Endodermal cell (in vitro differentiated cells): Measurements from ENCODE around the gene TMBIM6. TPM values are rescaled to one million over a fixed set of nuclear protein-coding genes. Genes with fewer than 3 reads are reported as not detected.

Experiments used
- DNase-seq: peaks from one replicate; pipeline ENCODE4 v3.0.0-alpha.2; 2017
- H3K27ac ChIP-seq: 2 replicates; pipeline ENCODE4 v1.5.1; 2013; ENCODE audit warnings: mild to moderate bottlenecking, low read depth, low read length, moderate library complexity
- H3K27me3 ChIP-seq: 2 replicates; pipeline ENCODE4 v1.6.1; 2013; ENCODE audit warnings: mild to moderate bottlenecking, low read length, moderate library complexity; ENCODE audit not compliant: insufficient read depth, control insufficient read depth, poor library complexity, severe bottlenecking
- H3K36me3 ChIP-seq: 2 replicates; pipeline ENCODE4 v1.7.0; 2013; ENCODE audit warnings: mild to moderate bottlenecking, low read length, moderate library complexity; ENCODE audit not compliant: control insufficient read depth, insufficient read depth
- H3K4me1 ChIP-seq: one replicate; pipeline ENCODE4 v1.7.0; 2013; ENCODE audit warnings: low read length; ENCODE audit not compliant: control insufficient read depth, insufficient read depth
- H3K4me3 ChIP-seq: 2 replicates; pipeline ENCODE4 v1.5.1; 2013; ENCODE audit warnings: mild to moderate bottlenecking, low read length, moderate library complexity
- H3K9ac ChIP-seq: 2 replicates; pipeline ENCODE4 v1.6.1; 2013; ENCODE audit warnings: mild to moderate bottlenecking, low read length, moderate library complexity; ENCODE audit not compliant: poor library complexity, severe bottlenecking; ENCODE audit errors: extremely low read depth
- H3K9me3 ChIP-seq: 2 replicates; pipeline ENCODE4 v1.6.1; 2013; ENCODE audit warnings: mild to moderate bottlenecking, low read length, moderate library complexity; ENCODE audit not compliant: control insufficient read depth
- H3K27ac Mint-ChIP-seq: 2 replicates; pipeline ENCODE4 v1.8.0; 2020; ENCODE audit warnings: mixed read lengths
- H3K27me3 Mint-ChIP-seq: 2 replicates; pipeline ENCODE4 v1.8.0; 2021; ENCODE audit warnings: mild to moderate bottlenecking, mixed read lengths; ENCODE audit not compliant: insufficient read depth
- H3K36me3 Mint-ChIP-seq: 2 replicates; pipeline ENCODE4 v1.8.0; 2020; ENCODE audit warnings: low read depth, mixed read lengths
- H3K4me1 Mint-ChIP-seq: 2 replicates; pipeline ENCODE4 v1.8.0; 2020; ENCODE audit warnings: mixed read lengths
- H3K4me3 Mint-ChIP-seq: 2 replicates; pipeline ENCODE4 v1.8.0; 2020; ENCODE audit warnings: mild to moderate bottlenecking, moderate library complexity, mixed read lengths
- H3K9me3 Mint-ChIP-seq: 2 replicates; pipeline ENCODE4 v1.8.0; 2020; ENCODE audit warnings: mild to moderate bottlenecking, mixed read lengths
- WGBS, 2 experiments: methylation state at CpG; one replicate each; pipeline versions ENCODE4 v1.1.5 to v1.1.7; 2013; ENCODE audit warnings: missing lambda C conversion rate in 2 of 2, mixed read lengths in 1 of 2; ENCODE audit not compliant: insufficient coverage in 1 of 2, insufficient read length in 1 of 2; 5-methylcytosine and 5-hydroxymethylcytosine counted together
- total RNA-seq, 2 donors: library from RNA; stranded (reverse); fragmentation: NEBNext Ultra II Directional in 1 of 2; extraction: Animal tissue kit (Norgen Biotek cat#: 25700) in 1 of 2; gene quantifications; 2 replicates in 1 of 2; 3 replicates in 1 of 2; pipeline ENCODE4 v1.2.1, GENCODE V29; 2021
- TF ChIP-seq, protein P1 (sequence below): fragments of 200-600 bp; sonication (generic); conservative IDR thresholded peaks from 2 replicates; pipeline ENCODE4 v1.5.0; 2021; ENCODE audit warnings: antibody characterized with exemption, mild to moderate bottlenecking

The TMBIM6 gene
- total RNA-seq, 2 donors from 2014 or later: 426 to 455 TPM

DNA sequence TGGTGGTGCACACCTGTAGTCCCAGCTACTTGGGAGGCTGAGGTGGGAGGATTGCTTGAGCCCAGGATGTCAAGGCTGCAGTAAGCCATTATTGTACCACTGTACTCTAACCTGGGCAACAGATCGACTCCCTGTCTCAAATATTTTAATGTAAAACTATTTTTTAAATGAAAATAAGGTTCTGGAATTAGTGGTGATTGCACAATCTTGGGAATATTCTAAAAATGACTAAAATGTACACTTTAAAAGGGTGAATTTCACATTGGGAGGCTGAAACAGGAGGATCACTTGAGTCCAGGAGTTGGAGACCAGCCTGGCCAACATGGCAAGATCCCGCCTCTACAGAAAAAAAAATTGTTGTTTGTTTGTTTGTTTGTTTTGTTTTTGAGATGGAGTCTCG lies 12.9 kb upstream of the TMBIM6 start:
- H3K36me3 Mint-ChIP-seq: no peaks in the 10 kb centered on the region
- Histone ChIP-seq H3K4me3 (no peak overlapping the region), H3K9me3 (no peaks in the 10 kb centered on the region), H3K36me3 (no peaks in the 10 kb centered on the region), H3K9ac (no peak overlapping the region), H3K27me3 (peaks cover 12% of the 10 kb centered on the region), H3K4me1 (no peaks in the 10 kb centered on the region), H3K27ac (no peak overlapping the region)
- no peak overlapping the region for H3K4me3 Mint-ChIP-seq
- H3K9me3 Mint-ChIP-seq: no peaks in the 10 kb centered on the region
- H3K27me3 Mint-ChIP-seq: peaks cover 14% of the 10 kb centered on the region
- TF ChIP-seq, protein P1, sequence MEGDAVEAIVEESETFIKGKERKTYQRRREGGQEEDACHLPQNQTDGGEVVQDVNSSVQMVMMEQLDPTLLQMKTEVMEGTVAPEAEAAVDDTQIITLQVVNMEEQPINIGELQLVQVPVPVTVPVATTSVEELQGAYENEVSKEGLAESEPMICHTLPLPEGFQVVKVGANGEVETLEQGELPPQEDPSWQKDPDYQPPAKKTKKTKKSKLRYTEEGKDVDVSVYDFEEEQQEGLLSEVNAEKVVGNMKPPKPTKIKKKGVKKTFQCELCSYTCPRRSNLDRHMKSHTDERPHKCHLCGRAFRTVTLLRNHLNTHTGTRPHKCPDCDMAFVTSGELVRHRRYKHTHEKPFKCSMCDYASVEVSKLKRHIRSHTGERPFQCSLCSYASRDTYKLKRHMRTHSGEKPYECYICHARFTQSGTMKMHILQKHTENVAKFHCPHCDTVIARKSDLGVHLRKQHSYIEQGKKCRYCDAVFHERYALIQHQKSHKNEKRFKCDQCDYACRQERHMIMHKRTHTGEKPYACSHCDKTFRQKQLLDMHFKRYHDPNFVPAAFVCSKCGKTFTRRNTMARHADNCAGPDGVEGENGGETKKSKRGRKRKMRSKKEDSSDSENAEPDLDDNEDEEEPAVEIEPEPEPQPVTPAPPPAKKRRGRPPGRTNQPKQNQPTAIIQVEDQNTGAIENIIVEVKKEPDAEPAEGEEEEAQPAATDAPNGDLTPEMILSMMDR: no peak
- 86 to 92% methylated on average over 2 of the region's 3 CpGs for WGBS, 2 experiments
- H3K27ac Mint-ChIP-seq: no peak overlapping the region
- H3K4me1 Mint-ChIP-seq: no peaks in the 10 kb centered on the region
- no peak for DNase-seq

DNA sequence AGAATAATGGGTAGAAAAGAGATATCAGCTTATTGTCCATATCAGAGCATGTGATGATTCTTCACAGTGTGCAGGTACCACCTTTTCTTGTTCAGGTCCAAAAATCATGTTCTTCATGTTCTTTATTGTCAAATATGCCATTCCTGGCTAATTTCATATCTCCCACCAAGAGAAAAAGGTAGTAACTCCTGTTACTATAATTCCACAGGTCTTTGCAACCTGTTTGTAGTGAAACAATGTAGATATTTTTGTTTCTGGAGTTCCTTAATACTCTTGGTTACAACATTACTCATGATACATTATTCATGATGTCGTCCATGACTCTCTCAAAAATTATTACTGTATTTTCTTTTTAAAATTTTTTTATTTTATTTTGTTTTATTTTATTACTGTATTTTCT lies 11.3 kb upstream of the TMBIM6 start:
- Histone ChIP-seq H3K27ac (no peak overlapping the region), H3K9me3 (peaks cover 8% of the 10 kb centered on the region), H3K27me3 (peaks cover 12% of the 10 kb centered on the region), H3K4me1 (no peaks in the 10 kb centered on the region), H3K4me3 (no peak overlapping the region), H3K36me3 (no peaks in the 10 kb centered on the region), H3K9ac (no peak overlapping the region)
- Mint-ChIP-seq H3K9me3 (peaks cover 15% of the 10 kb centered on the region), H3K4me1 (no peaks in the 10 kb centered on the region), H3K27me3 (peaks cover 13% of the 10 kb centered on the region), H3K4me3 (no peak overlapping the region), H3K36me3 (no peaks in the 10 kb centered on the region), H3K27ac (no peak overlapping the region)
- TF ChIP-seq, protein P1: no peak
- no CpG with 5 or more reads among the region's 1 CpG for WGBS, 2 experiments
- DNase-seq: no peak

DNA sequence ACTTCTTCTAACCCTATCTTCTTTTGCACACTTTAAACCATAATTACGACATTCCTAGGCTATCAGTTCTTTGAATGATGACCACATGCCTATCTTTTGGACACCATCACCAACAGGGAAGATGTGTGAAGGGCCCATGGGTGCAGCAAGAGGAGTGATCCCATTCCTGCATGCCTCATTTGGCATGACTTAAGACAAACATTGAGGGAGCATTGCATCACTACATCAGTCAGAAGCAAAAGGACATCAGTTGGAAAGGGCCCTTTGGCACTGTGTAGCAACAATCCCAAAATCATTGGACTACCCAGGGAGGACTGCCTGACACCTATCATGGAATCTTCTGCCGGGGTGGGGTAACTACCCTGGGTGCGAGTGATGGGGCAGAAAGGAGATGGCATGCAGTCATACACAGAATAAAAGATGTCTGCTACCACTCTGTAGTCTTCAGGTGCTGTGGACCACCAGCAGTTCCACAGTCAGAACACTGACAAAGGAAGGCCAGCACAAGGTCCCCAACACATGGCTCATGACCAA lies 10.7 kb upstream of the TMBIM6 start:
- peaks cover 8% of the 10 kb centered on the region for H3K9me3 ChIP-seq
- Mint-ChIP-seq H3K9me3 (peaks cover 21% of the 10 kb centered on the region), H3K36me3 (peaks cover 2% of the 10 kb centered on the region), H3K4me1 (no peaks in the 10 kb centered on the region), H3K4me3 (no peak overlapping the region), H3K27ac (no peak overlapping the region), H3K27me3 (peaks cover 11% of the 10 kb centered on the region)
- H3K9ac ChIP-seq: no peak overlapping the region
- H3K4me3 ChIP-seq: no peak overlapping the region
- peaks cover 12% of the 10 kb centered on the region for H3K27me3 ChIP-seq
- H3K4me1 ChIP-seq: no peaks in the 10 kb centered on the region
- TF ChIP-seq, protein P1: no peak
- no peak overlapping the region for H3K27ac ChIP-seq
- H3K36me3 ChIP-seq: no peaks in the 10 kb centered on the region
- no peak for DNase-seq
- 94 to 100% methylated on average over 2 to 3 of the region's 3 CpGs for WGBS, 2 experiments
